Fibroblast of peridontal ligament (primary cell): ENCODE measurements around the gene HAND2.

ENCODE experiments used
- DNase-seq: peaks from one replicate; pipeline ENCODE4 v3.0.0-alpha.2; 2010; ENCODE audit errors: extremely low read depth

The HAND2 gene

GRCh38 chr4:173502282-173502681 is 27.7 kb downstream of the HAND2 start:
- no peak for DNase-seq

DNA sequence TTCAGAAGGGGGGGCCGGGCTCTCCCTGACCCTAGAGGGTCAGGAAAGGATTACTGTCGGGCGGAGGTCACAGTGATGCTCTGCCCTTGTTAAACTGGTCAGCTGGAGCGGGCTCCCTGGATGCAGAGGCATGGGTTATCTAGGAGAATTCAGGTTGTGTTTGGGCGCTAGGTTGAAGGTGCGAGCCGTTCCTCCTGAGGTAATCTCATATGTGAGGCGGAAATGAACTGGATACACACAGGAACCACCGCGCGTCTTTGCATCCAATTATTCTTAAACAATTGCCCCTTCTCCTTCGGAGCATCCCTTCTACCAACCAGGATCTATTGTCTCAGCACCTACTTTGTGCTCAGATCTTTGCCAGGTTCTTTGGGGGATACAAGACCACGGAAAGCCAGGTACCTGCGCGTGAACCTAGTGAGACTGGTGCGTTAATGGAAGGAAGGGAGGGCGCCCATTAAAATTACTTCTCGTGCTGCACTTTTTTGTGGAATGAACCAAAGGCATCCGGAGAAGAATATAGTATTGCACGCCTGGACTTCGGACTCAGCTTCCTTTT is 28.4 kb downstream of the HAND2 start:
- DNase-seq, result no peak

DNA sequence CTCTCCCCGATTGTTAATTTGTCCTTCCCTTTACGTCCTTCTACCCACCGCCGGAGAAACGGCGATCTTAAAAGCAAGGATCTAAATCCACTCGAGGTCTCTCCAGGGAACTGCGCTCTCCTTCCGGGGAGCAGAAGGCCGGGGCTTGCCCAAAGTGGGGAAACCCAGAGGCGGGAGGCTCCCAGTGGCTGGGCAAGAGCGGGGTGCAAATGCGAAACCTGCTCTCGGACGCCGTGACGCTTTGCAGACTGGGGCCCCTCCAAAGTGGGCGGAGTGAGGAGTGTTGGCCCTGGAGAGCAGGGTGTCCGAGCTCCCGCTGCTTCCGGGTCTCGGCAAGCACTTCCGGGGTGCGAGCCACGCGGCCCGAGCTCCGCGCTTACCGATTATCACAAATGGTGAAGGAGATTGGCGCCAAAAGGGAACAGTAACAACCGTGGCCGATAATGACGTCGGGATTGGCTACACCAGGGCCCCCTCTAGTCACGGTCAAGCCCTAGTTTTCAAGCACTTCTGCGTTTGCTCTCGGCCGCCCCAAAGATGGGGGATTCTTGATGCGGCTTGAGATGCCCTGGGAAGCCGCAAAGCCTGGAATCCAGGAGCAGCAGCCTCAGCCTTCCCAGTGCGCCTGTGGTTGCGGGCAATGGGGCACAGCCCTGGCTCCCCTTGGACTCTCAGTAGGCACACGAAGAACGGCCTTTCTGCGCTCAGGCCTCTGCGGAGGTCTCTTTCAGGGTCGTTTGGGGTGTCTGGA is 29.0 kb downstream of the HAND2 start:
- DNase-seq, result no peak

GRCh38 chr4:173499658-173500535 is 30.1 kb downstream of the HAND2 start:
- DNase-seq, result no peak

- DNase-seq, result peak; percentile 70
Measured at GRCh38 chr4:173498771-173499170, 31.3 kb downstream of the HAND2 start.

GRCh38 chr4:173498023-173498422 is 32.0 kb downstream of the HAND2 start:
- no peak for DNase-seq

DNA sequence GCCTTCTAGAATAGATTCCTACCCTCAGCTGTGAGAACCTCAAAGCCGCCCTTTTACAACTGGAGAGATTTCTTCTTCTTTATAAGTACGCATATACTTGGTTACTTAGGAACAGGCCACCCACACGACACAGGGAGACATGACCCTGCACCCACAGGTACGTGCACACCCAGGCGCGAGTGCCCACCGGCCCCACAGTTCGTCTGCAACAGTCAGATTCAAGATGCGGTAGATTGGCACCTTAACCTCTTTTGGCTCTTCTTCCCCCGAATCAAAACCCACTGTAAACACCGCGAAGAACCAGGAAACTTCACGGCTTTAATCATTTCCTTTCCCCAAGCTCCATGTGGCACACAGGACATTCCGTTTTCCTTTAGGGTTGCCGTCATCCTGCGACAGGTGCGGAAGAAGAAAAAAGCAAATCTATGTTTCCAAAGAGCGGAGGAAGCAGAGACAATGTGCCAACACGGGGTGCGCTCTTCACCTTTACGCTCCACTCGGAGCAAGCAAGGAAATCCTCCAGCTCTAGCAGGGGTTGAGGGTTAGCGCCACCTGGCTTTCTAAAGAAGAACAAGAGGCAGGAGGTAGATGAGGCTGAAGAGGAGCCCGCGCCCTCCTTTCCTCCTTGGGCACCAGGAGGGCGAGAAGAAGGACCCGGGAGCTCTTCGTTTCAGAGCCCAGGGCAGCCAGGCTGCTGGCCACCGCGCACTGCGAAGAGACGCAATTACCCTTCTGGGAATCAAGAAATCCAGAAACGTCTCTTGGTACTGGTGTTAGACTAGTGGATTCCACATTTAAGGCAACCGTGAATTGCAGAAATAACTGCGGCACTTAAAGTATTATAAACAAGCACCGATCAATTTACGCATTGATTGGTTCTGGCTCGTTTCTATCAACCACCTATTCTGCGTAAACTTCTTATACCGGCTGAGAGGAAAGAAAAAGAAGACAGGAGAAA is 35.7 kb downstream of the HAND2 start:
- peak; percentile 78 for DNase-seq

- no peak for DNase-seq
Measured at GRCh38 chr4:173493041-173493440, 37.0 kb downstream of the HAND2 start.

DNA sequence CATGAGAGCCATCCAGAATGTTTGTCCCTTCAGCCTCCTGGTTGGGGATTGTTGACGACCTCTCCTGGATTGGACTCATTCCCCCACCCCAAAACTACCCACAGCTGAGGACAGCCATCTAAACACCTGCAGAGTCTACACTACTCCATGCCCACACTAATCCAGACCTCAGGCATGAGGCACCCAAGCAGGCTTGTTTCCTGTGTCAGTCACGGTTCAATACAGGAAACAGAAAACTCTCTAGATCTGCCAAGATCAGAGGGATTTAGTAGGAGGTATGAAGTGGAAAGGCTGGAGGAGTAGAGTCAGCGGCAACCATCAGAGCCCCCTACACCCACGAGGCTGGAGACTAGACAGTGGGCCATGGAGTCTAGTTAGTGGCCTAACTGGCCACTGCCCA is 37.7 kb downstream of the HAND2 start:
- DNase-seq, result no peak

GRCh38 chr4:173490817-173491528 is 39.1 kb downstream of the HAND2 start:
- peak; percentile 79 for DNase-seq

DNA sequence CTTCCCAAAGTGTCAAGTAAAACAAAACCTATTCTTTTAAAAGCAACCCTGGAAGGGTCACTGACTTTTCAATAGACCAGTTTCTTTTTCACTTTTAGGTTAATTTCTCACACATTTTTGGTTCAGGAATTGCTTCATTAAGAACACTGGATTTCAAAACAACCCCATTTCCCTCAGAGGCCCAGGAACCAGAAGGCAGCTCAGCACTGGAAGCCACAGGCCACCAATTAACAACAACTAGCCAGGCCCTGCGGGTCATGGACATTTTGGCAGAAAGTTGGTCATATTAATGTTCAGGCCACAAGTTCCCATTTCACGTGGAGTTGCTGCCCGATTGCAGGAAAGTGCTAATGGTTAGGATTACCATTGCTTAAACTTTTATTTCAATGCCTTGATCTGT is 39.8 kb downstream of the HAND2 start:
- DNase-seq, result no peak

- DNase-seq, result peak; percentile 98
Measured at GRCh38 chr4:173489514-173489913, 40.5 kb downstream of the HAND2 start.

DNA sequence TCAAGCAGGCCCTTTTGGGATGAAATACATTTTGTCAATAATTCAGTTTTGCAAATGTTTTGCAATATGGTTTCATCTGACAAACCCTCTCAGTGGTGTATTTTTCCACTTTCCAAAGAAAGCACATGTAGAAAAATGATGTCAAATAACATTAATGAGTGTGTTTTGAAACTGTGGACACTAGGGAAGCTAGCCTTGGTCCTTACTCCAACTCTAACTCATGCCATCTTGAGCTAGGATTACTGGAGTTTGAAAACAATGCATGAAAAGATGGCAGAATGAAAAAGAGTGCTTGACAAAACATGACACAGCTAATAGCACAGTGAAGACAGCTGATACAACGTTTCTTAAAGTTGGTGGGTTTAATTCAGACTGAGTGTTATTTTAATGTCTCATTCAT is 41.4 kb downstream of the HAND2 start:
- DNase-seq, result peak; percentile 90

DNA sequence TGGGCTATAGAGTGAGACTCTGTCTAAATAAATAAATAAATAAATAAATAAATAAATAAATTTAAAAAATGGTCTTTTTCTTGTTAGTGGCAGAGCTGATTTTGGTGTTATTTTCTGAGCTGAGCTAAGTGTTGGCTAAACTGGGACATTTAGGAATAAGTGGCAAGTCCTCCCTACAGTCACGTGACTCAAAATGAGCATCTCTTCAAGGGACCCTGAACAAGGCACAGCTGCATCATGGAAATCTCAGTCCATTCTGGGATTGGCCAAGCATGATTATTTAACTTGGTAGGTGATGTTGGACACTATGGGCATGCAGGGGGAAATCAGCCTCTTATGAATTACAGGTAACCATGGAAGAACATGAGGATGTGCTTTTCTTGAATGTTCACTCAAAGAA is 42.0 kb downstream of the HAND2 start:
- DNase-seq, result no peak

DNA sequence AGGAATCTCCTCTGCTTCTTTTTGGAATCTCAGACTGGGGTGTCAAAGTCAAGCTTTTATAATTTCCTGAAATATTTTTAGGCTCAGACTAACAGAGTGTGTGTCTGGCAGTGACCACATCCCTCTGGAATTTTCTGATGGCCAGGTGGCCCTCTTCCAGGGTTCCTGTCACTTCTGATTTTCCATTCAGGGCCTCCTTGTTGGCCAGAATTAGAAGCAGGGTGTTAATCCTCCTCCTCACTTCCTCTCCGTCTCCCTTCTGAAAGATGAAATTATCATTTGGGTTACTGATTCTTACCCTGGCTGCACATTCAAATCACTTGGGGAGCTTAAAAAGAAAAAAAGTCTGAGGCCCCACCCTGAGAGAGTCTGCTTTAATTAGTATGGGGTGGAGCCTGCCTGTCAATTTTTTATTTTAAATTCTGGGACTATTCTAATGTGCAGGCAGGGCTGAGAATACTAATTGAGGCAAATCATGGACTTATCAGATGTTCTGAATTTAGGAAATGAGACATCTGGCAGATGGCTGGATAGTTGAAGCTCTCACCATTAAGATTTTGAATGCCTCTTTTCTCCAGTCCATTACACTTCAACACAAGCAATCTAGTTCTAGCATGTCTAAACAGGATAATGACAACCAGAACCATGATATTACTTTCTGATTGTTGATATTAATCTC is 43.2 kb downstream of the HAND2 start:
- no peak for DNase-seq

DNA sequence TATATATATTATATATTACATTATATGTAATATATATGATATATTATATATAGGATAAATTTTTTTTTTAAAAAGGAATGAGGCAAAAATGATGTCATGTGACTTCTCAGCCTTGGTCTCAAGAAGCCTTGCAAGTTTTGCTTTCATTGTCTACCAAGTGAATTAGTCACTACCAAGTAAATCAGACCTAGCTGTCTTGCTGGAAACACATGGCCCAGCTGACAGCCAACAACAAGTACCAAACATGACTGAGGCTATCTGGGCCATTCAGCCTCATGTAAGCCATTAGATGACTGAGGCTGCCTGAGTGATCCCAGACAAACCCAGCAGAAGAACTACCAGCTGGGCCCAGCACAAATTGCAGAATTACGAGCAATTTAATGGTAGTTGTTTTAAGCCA is 44.9 kb downstream of the HAND2 start:
- DNase-seq, result no peak

DNA sequence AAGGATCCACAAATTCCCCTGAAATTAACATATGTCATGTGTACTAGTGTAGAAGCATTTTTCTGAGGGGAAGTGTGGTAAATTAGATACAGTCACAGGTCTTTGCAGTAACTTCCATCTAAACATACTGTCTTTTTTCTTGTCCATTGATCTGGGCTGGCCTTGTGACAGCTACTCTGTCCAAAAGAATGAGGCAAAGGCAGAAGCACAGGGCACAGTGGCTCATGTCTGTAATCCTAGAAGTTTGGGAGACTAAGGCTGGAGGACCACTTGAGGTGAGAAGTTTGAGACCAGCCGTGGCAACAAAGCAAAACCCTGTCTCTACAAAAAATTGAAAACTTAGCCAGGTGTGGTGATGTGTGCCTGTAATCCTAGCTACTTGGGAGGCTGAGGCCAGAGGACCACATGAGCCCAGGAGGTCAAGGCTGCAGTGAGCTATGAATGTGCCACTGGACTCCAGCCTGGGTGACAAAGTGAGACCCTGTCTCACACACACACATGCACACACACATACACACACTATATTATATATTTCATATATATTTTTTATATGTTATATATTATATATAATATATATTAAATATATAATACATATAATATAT is 47.6 kb downstream of the HAND2 start:
- no peak for DNase-seq

DNA sequence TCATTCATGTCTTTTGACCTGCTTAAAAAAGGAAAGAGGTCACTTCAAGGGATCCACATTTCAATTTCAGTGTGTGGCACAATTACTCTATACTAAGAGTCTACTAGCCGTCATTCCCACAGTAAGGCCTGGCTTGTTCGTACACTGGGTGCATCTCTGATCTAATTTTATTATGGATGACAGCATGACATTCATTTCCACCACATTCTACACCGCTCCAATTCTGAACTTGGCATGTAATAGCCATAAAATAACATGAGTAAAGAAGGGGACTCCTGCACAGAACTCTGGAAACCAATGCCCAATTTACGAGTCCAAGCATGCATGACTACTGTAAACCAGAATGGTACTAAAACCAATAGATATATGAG is 51.1 kb downstream of the HAND2 start:
- no peak for DNase-seq

- DNase-seq, result peak; percentile 86
Measured at GRCh38 chr4:173478201-173478912, 51.7 kb downstream of the HAND2 start.
